Measurements from ENCODE around the gene BBLN. TPM values are rescaled to one million over a fixed set of nuclear protein-coding genes. Genes with fewer than 3 reads are reported as not detected.
A peak's percentile ranks its signal among the peaks of the same experiment; 100 is the strongest.
"Not testable (repeated sequence)": the region's sequence is repeated elsewhere in the genome, so short reads cannot be mapped to it uniquely, and the experiment has no call there.

BBLN gene
- 39.7 TPM for polyA plus RNA-seq
- long read RNA-seq, donor 1, transcript C9orf16-201 (2 exons, 713 nt), result major isoform, 10 of 10 reads
- long read RNA-seq, donor 1, partial matches to known transcripts, result 0 of 10 reads
- long read RNA-seq, donor 1, other reads (novel, unspliced or antisense), result 0 of 10 reads
- long read RNA-seq, donor 2, transcript C9orf16-201 (2 exons, 713 nt), result major isoform, 39 of 157 reads
- long read RNA-seq, donor 2, partial matches to known transcripts, result 110 of 157 reads
- long read RNA-seq, donor 2, other reads (novel, unspliced or antisense), result 8 of 157 reads
- long read RNA-seq, donor 3, result 0 reads
- long read RNA-seq, donor 4, transcript C9orf16-201 (2 exons, 713 nt), result major isoform, 5 of 5 reads
- long read RNA-seq, donor 4, partial matches to known transcripts, result 0 of 5 reads
- long read RNA-seq, donor 4, other reads (novel, unspliced or antisense), result 0 of 5 reads
- long read RNA-seq, donor 5, transcript C9orf16-201 (2 exons, 713 nt), result major isoform, 13 of 30 reads
- long read RNA-seq, donor 5, partial matches to known transcripts, result 12 of 30 reads
- long read RNA-seq, donor 5, other reads (novel, unspliced or antisense), result 5 of 30 reads
- long read RNA-seq, donor 6, transcript C9orf16-201 (2 exons, 713 nt), result major isoform, 30 of 90 reads
- long read RNA-seq, donor 6, partial matches to known transcripts, result 44 of 90 reads
- long read RNA-seq, donor 6, other reads (novel, unspliced or antisense), result 16 of 90 reads
- long read RNA-seq, donor 7, transcript C9orf16-201 (2 exons, 713 nt), result major isoform, 16 of 16 reads
- long read RNA-seq, donor 7, partial matches to known transcripts, result 0 of 16 reads
- long read RNA-seq, donor 7, other reads (novel, unspliced or antisense), result 0 of 16 reads
- long read RNA-seq, donor 8, transcript C9orf16-201 (2 exons, 713 nt), result major isoform, 48 of 63 reads
- long read RNA-seq, donor 8, partial matches to known transcripts, result 15 of 63 reads
- long read RNA-seq, donor 8, other reads (novel, unspliced or antisense), result 0 of 63 reads
- long read RNA-seq, donor 9, transcript C9orf16-201 (2 exons, 713 nt), result major isoform, 22 of 29 reads
- long read RNA-seq, donor 9, partial matches to known transcripts, result 7 of 29 reads
- long read RNA-seq, donor 9, other reads (novel, unspliced or antisense), result 0 of 29 reads
- long read RNA-seq, donor 10, transcript C9orf16-201 (2 exons, 713 nt), result major isoform, 33 of 33 reads
- long read RNA-seq, donor 10, partial matches to known transcripts, result 0 of 33 reads
- long read RNA-seq, donor 10, other reads (novel, unspliced or antisense), result 0 of 33 reads
- long read RNA-seq, donor 11, transcript C9orf16-201 (2 exons, 713 nt), result major isoform, 26 of 26 reads
- long read RNA-seq, donor 11, partial matches to known transcripts, result 0 of 26 reads
- long read RNA-seq, donor 11, other reads (novel, unspliced or antisense), result 0 of 26 reads

- DNase-seq, result peak; percentile 92 to 93
- Histone ChIP-seq H3K9me3 (ENCODE audit: control insufficient read depth, low read depth, low read length) (no peaks in the 10 kb centered on the region), H3K36me3 (ENCODE audit: control insufficient read depth, insufficient read depth, low read length) (peaks cover 28% of the 10 kb centered on the region), H3K4me1 (ENCODE audit: control insufficient read depth, insufficient read depth, low read length) (peaks cover 9% of the 10 kb centered on the region), H3K4me3 (ENCODE audit: low read length) (peak within 1 kb of the TSS; percentile 70), H3K27me3 (ENCODE audit: control insufficient read depth, insufficient read depth, low read length) (no peaks in the 10 kb centered on the region), H3K27ac (ENCODE audit: low read length) (peak within 1 kb of the TSS; percentile 4)
- WGBS (ENCODE audit: insufficient coverage, low lambda C conversion rate), result no CpG with 5 or more reads among the region's 77 CpGs
These were observed at the start of gene BBLN for GRCh38 chr9:128159784-128160602. TSS of gene BBLN (plus strand) at chr9:128160265. CDS start at chr9:128160408, 143 bp downstream.

- H3K27ac ChIP-seq (ENCODE audit: low read length), result not testable (repeated sequence)
These were observed 48.3 kb upstream of the BBLN start for GRCh38 chr9:128111726-128112125.

GRCh38 chr9:128113526-128114325 lies 46.3 kb upstream of the BBLN start:
- H3K4me1 ChIP-seq (ENCODE audit: control insufficient read depth, insufficient read depth, low read length), result peaks cover 65% of the 10 kb centered on the region
- no peaks in the 10 kb centered on the region for H3K27me3 ChIP-seq (ENCODE audit: control insufficient read depth, insufficient read depth, low read length)
- no peak overlapping the region for H3K4me3 ChIP-seq (ENCODE audit: low read length)
- DNase-seq, result peak; percentile 62 to 78
- H3K36me3 ChIP-seq (ENCODE audit: control insufficient read depth, insufficient read depth, low read length), result peaks cover 4% of the 10 kb centered on the region
- peak overlapping the region; percentile 99 for H3K27ac ChIP-seq (ENCODE audit: low read length)
- H3K9me3 ChIP-seq (ENCODE audit: control insufficient read depth, low read depth, low read length), result peaks cover 7% of the 10 kb centered on the region
- WGBS (ENCODE audit: insufficient coverage, low lambda C conversion rate), result 90% methylated on average over 2 of the region's 12 CpGs

More at GRCh38 chr9:128111726-128112125, 48.3 kb upstream of the BBLN start:
- not testable (repeated sequence) for DNase-seq; H3K27me3 ChIP-seq (ENCODE audit: control insufficient read depth, insufficient read depth, low read length); H3K9me3 ChIP-seq (ENCODE audit: control insufficient read depth, low read depth, low read length); H3K4me3 ChIP-seq (ENCODE audit: low read length)
- no CpG with 5 or more reads among the region's 12 CpGs for WGBS (ENCODE audit: insufficient coverage, low lambda C conversion rate)
- Histone ChIP-seq H3K4me1 (ENCODE audit: control insufficient read depth, insufficient read depth, low read length) (peaks cover 53% of the 10 kb centered on the region), H3K36me3 (ENCODE audit: control insufficient read depth, insufficient read depth, low read length) (peaks cover 23% of the 10 kb centered on the region)

- Histone ChIP-seq H3K27me3 (ENCODE audit: control insufficient read depth, insufficient read depth, low read length) (no peaks in the 10 kb centered on the region), H3K9me3 (ENCODE audit: control insufficient read depth, low read depth, low read length) (peaks cover 7% of the 10 kb centered on the region), H3K4me1 (ENCODE audit: control insufficient read depth, insufficient read depth, low read length) (peaks cover 59% of the 10 kb centered on the region), H3K27ac (ENCODE audit: low read length) (peak overlapping the region; percentile 99), H3K36me3 (ENCODE audit: control insufficient read depth, insufficient read depth, low read length) (peaks cover 2% of the 10 kb centered on the region), H3K4me3 (ENCODE audit: low read length) (peak overlapping the region; percentile 13)
- WGBS (ENCODE audit: insufficient coverage, low lambda C conversion rate), result no CpG with 5 or more reads among the region's 29 CpGs
- no peak for DNase-seq
These were observed 45.5 kb upstream of the BBLN start for GRCh38 chr9:128114326-128115186.

GRCh38 chr9:128115187-128116103 lies 44.6 kb upstream of the BBLN start:
- peaks cover 7% of the 10 kb centered on the region for H3K36me3 ChIP-seq (ENCODE audit: control insufficient read depth, insufficient read depth, low read length)
- DNase-seq, result peak; percentile 97 to 99
- peaks cover 55% of the 10 kb centered on the region for H3K4me1 ChIP-seq (ENCODE audit: control insufficient read depth, insufficient read depth, low read length)
- no CpG with 5 or more reads among the region's 26 CpGs for WGBS (ENCODE audit: insufficient coverage, low lambda C conversion rate)
- peaks cover 7% of the 10 kb centered on the region for H3K9me3 ChIP-seq (ENCODE audit: control insufficient read depth, low read depth, low read length)
- H3K27ac ChIP-seq (ENCODE audit: low read length), result peak overlapping the region; percentile 99
- peak overlapping the region; percentile 13 for H3K4me3 ChIP-seq (ENCODE audit: low read length)
- no peaks in the 10 kb centered on the region for H3K27me3 ChIP-seq (ENCODE audit: control insufficient read depth, insufficient read depth, low read length)

GRCh38 chr9:128116104-128117083 lies 43.7 kb upstream of the BBLN start:
- Histone ChIP-seq H3K27ac (ENCODE audit: low read length) (peak overlapping the region; percentile 99), H3K4me3 (ENCODE audit: low read length) (no peak overlapping the region), H3K36me3 (ENCODE audit: control insufficient read depth, insufficient read depth, low read length) (peaks cover 16% of the 10 kb centered on the region), H3K27me3 (ENCODE audit: control insufficient read depth, insufficient read depth, low read length) (no peaks in the 10 kb centered on the region), H3K4me1 (ENCODE audit: control insufficient read depth, insufficient read depth, low read length) (peaks cover 50% of the 10 kb centered on the region), H3K9me3 (ENCODE audit: control insufficient read depth, low read depth, low read length) (peaks cover 7% of the 10 kb centered on the region)
- DNase-seq, result peak in 1 of 2 donors; percentile 45
- no CpG with 5 or more reads among the region's 16 CpGs for WGBS (ENCODE audit: insufficient coverage, low lambda C conversion rate)
